Renal cortex interstitium (tissue), 11 donors: ENCODE measurements around the gene PARD3. TPM values are rescaled to one million over a fixed set of nuclear protein-coding genes. Genes with fewer than 3 reads are reported as not detected.

Source experiments
- DNase-seq, 11 donors: peaks; one replicate each; pipeline ENCODE4 v3.0.0-alpha.2; 2013; ENCODE audit warnings: low read depth in 9 of 11, low spot score in 4 of 11; ENCODE audit errors: extremely low read depth in 1 of 11
- polyA plus RNA-seq, 3 donors: library from polyadenylated mRNA; unstranded; fragments of 120-200 nt; gene quantifications; one replicate each; pipeline ENCODE4 v1.2.1, GENCODE V29; 2013; ENCODE audit not compliant: insufficient read length in 3 of 3

Gene PARD3
- polyA plus RNA-seq, 3 donors, result 68.5 to 88.7 (median 71.1) TPM

- no peak for DNase-seq
Observed at GRCh38 chr10:34231441-34232180, 583.5 kb downstream of the PARD3 start.

- DNase-seq, result no peak
Observed at GRCh38 chr10:34229917-34230316, 585.2 kb downstream of the PARD3 start.

GRCh38 chr10:34228066-34228465 is 587.0 kb downstream of the PARD3 start:
- no peak for DNase-seq

GRCh38 chr10:34224639-34225038 is 590.5 kb downstream of the PARD3 start:
- no peak for DNase-seq

- no peak for DNase-seq
Observed at GRCh38 chr10:34223658-34224057, 591.4 kb downstream of the PARD3 start.

- DNase-seq, result no peak
Observed at GRCh38 chr10:34222359-34222758, 592.7 kb downstream of the PARD3 start.

GRCh38 chr10:34219753-34220548 is 595.1 kb downstream of the PARD3 start:
- no peak for DNase-seq

- DNase-seq, result no peak
Observed at GRCh38 chr10:34217524-34217923, 597.6 kb downstream of the PARD3 start.

GRCh38 chr10:34216348-34216945 is 598.6 kb downstream of the PARD3 start:
- DNase-seq, result no peak

GRCh38 chr10:34213805-34214197 is 601.3 kb downstream of the PARD3 start:
- DNase-seq, result no peak

- DNase-seq, result no peak
Observed at GRCh38 chr10:34213193-34213804, 601.8 kb downstream of the PARD3 start.

GRCh38 chr10:34207343-34207742 is 607.8 kb downstream of the PARD3 start:
- no peak for DNase-seq

GRCh38 chr10:34206935-34207268 is 608.2 kb downstream of the PARD3 start:
- no peak for DNase-seq

GRCh38 chr10:34206078-34206934 is 608.8 kb downstream of the PARD3 start:
- no peak for DNase-seq

- no peak for DNase-seq
Observed at GRCh38 chr10:34205452-34205851, 609.6 kb downstream of the PARD3 start.

- no peak for DNase-seq
Observed at GRCh38 chr10:34203966-34204630, 611.0 kb downstream of the PARD3 start.

GRCh38 chr10:34200355-34200901 is 614.7 kb downstream of the PARD3 start:
- DNase-seq, result no peak

GRCh38 chr10:34198953-34199352 is 616.1 kb downstream of the PARD3 start:
- DNase-seq, result no peak
